Activated naive CD8-positive, alpha-beta T cell (primary cell): ENCODE measurements around the gene ERF.
A peak's percentile ranks its signal among the peaks of the same experiment; 100 is the strongest.

Source experiments
- H3K27ac Mint-ChIP-seq: one replicate; pipeline ENCODE4 v1.8.0; 2021; ENCODE audit warnings: mixed read lengths
- H3K27me3 Mint-ChIP-seq: one replicate; pipeline ENCODE4 v1.8.0; 2021; ENCODE audit warnings: mixed read lengths
- H3K36me3 Mint-ChIP-seq: one replicate; pipeline ENCODE4 v1.8.0; 2021; ENCODE audit warnings: mixed read lengths
- H3K4me1 Mint-ChIP-seq: one replicate; pipeline ENCODE4 v1.8.0; 2021; ENCODE audit warnings: low read depth, mixed read lengths
- H3K4me3 Mint-ChIP-seq: one replicate; pipeline ENCODE4 v1.8.0; 2021; ENCODE audit warnings: mild to moderate bottlenecking, mixed read lengths
- H3K9me3 Mint-ChIP-seq: one replicate; pipeline ENCODE4 v1.8.0; 2021; ENCODE audit warnings: low read depth, mixed read lengths

ERF gene

DNA sequence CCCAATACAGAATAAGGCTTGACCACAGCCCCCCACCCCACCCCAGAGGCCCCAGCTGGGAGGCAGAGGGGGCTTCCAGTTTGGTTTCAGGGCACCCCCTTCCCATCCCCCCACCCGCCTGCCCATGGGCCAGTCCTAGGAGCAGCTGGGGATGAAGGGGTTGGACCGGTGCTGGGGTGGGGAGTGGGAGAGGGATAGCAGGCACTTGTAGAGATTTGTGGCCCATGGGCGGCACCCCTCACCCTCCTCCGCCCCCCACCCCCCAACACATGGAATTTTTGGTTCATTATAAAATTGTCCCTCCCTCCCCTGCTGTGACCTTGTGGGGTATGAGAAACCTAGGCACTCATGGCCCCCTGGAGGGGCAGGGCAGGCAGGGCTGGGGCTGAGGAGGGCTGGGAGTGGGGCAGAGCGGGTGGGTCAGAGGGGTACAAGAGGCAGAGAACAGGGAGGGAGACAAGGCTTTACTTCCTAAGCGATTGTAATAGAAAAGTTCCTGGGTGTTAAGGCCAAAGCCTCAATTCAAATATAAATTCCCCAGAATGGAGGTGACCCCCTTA, 7.2 kb downstream of the ERF start:
- Mint-ChIP-seq H3K36me3 (no peaks in the 10 kb centered on the region), H3K27ac (no peak overlapping the region), H3K9me3 (no peaks in the 10 kb centered on the region), H3K4me1 (peaks cover 38% of the 10 kb centered on the region), H3K4me3 (no peak overlapping the region), H3K27me3 (no peaks in the 10 kb centered on the region)

DNA sequence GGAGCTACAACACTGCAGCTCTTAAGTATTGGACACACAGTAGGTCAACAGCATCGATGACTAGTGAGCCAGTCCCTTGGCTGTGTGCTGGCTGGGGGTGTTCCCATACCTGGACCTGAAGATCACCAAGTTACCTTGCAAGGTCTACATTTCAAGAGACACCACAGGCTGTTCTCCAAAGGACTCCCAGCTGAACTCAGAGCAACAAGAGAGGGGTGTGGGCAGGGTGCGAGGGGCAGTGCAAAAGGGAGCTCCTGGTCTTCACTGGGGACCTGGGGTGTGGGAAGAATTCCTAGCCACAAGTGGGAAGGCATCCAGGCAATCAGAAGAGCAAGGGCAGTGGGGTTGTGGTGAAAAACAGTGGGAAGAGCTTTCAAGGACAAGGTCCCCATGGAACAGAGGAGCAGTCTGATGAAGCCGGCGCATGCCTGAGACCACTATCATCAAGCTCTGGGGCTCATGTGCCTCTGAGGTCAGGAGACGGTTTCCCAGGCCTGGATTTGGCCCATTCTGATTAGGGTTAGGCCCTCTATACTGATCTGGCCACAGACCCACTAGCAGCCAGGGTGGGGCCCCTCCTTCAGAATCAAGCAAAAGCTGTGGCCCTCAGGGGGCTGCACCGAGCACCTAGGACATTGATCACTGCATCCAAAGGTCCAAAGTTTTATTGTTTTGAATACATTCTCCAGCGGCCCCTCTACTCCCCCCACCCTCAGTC, 7.8 kb downstream of the ERF start:
- H3K27me3 Mint-ChIP-seq = no peaks in the 10 kb centered on the region
- peaks cover 36% of the 10 kb centered on the region for H3K4me1 Mint-ChIP-seq
- H3K9me3 Mint-ChIP-seq = no peaks in the 10 kb centered on the region
- H3K27ac Mint-ChIP-seq = peak overlapping the region; percentile 28
- no peaks in the 10 kb centered on the region for H3K36me3 Mint-ChIP-seq
- H3K4me3 Mint-ChIP-seq = no peak overlapping the region

DNA sequence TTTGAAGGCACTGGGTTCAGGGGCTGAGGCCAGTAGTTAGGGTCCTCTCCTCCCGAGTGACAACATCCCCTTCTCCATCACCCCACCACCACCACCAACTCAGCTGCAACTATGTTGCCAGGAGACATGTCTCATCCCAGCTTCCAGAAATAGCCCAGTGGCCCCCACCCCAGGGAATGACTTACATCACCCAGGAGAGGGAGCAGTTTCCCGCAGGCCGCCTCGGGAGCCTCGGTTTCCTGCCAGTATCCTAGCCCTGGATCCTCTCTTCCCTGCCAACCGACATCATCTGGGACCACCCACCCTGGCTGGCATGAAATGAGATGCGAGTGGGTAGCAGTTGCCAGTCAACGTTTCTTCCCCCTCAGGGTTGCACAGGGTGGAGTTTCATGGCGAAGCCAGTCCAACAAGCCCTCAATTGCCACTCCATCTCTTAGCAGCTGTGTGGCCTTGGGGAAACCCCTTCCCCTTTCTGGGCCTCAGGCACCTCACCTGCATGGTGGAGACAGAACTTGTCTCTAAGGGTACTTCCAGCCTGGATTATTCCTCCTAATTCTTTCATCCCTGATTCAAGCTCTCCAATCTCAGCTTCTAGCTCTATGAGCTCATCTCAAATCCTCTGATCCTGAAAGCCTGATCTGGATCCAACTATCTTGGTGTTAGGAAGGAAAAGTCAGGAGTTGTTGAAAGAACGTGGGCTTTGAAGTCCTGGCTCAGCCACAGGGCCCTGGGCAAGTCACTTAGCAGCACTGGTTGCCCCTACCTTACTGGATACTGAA, 8.6 kb downstream of the ERF start:
- no peaks in the 10 kb centered on the region for H3K27me3 Mint-ChIP-seq
- peak overlapping the region; percentile 28 for H3K27ac Mint-ChIP-seq
- no peaks in the 10 kb centered on the region for H3K9me3 Mint-ChIP-seq
- peaks cover 34% of the 10 kb centered on the region for H3K4me1 Mint-ChIP-seq
- H3K36me3 Mint-ChIP-seq = no peaks in the 10 kb centered on the region
- no peak overlapping the region for H3K4me3 Mint-ChIP-seq

DNA sequence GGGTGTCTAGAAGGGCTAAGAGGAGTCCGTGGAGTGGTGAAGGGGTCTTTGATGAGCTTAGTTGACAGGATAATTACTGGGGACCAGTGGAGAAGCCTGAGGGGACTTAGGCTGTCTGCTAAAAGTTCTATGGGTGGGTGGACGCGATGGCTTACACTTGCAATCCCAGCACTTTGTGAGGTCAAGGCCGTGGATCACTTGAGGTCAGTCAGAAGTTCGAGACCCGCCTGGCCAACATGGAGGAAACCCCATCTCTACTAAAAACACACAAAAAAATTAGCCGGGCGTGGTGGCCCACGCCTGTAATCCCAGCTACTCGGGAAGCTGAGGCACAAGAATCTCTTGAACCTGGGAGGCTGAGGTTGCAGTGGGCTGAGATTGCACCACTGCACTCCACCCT, 9.7 kb downstream of the ERF start:
- Mint-ChIP-seq H3K36me3 (no peaks in the 10 kb centered on the region), H3K4me1 (peaks cover 38% of the 10 kb centered on the region)

DNA sequence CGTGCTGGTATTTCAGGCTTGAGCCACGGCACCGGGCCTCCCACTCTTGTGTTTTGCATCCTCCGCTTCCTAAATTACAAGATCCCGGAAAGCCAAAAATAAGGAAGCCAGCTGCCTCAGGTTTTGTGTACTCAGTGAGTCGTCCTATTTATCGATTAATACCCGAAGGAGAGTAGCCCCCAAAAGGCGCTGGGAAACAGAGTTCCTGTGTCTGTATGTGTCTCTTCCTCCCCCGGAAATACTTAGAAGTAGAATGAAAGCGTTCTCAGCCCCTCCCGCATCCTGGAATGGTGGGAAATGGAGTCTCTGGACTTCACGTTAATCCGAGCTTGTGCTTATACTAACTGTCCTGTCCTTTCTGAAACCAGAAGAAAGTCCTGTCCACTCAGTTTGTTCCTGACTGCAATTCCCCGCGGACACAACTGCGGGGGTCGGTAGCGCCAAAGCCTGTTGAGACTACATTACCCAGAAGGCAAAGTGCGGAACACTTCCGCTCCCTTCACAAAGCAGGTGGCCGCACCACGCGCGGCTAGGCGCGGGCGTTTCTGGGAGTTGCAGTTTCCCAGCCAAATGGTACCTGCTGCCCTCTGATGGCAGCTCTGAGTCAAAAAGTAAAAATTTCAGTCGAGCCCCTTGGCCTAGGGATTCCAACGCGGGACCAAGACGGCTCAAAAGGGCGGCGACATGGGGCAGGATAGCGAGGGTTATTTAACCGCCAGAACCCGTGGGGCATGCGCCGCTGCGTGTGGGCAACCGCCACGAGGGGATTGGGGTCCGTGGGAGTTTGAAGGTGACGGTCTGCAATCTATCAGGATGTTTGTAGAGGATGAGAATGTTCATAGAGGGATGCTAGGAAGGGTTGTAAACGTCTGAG, 10.3 kb downstream of the ERF start:
- Mint-ChIP-seq H3K4me1 (peaks cover 40% of the 10 kb centered on the region), H3K27ac (peak overlapping the region; percentile 97), H3K4me3 (peak overlapping the region; percentile 95), H3K9me3 (no peaks in the 10 kb centered on the region), H3K27me3 (no peaks in the 10 kb centered on the region), H3K36me3 (no peaks in the 10 kb centered on the region)

More for the DNA sequence above, 9.7 kb downstream of the ERF start:
- H3K4me3 Mint-ChIP-seq = peak overlapping the region; percentile 95
- no peaks in the 10 kb centered on the region for H3K9me3 Mint-ChIP-seq
- no peaks in the 10 kb centered on the region for H3K27me3 Mint-ChIP-seq
- peak overlapping the region; percentile 97 for H3K27ac Mint-ChIP-seq

DNA sequence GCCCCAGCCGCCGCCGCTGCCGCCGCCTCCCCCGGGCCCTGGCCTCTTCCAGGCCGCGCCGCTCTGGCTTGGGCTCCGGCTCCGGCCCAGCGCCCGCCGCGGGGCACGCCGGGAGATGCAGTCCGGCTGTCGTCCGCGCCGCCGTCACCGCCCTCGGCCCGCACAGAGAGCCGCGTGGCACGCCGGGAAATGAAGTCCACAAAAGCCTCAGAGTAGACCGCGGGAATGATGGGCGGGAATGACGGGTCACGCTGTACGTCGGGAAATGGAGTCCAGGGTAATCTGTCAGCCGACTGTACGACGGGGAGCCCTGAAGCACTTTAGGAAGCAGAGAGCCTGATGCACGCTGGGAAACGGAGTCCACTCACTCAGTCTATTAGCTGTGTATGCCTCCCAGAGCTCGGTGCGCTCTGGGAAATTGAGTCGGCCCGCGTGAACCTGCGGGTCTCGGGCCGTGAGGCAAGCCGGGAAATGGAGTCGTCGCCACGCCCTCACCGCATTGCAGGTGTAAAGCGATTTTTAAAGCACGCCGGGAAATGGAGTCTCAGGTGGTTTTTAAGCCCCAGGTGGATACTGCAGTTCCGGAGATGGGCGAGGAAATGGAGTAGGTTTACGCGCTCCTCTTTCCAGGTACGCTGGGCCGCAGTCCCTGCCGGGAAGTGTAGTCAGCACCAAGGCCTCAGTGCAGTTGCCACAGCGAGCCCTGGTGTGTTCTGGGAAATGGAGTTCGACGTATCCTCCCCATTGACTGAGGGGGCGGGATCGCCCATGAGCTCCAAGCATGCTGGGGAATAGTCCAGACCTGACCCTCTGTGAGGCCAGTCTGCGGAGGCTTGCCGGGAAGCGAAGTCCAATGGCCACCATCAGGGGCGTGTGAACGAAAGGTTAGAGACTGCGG, 12.2 kb downstream of the ERF start, which contains the start of gene GSK3A:
TSS of gene GSK3A (minus strand) at position 91 of the 898 bp plus-strand sequence. CDS start 137 bp downstream, outside the sequence.
- Mint-ChIP-seq H3K4me1 (peaks cover 47% of the 10 kb centered on the region), H3K27me3 (no peaks in the 10 kb centered on the region), H3K36me3 (no peaks in the 10 kb centered on the region), H3K27ac (peak within 1 kb of the TSS; percentile 95), H3K9me3 (no peaks in the 10 kb centered on the region), H3K4me3 (peak within 1 kb of the TSS; percentile 95)

DNA sequence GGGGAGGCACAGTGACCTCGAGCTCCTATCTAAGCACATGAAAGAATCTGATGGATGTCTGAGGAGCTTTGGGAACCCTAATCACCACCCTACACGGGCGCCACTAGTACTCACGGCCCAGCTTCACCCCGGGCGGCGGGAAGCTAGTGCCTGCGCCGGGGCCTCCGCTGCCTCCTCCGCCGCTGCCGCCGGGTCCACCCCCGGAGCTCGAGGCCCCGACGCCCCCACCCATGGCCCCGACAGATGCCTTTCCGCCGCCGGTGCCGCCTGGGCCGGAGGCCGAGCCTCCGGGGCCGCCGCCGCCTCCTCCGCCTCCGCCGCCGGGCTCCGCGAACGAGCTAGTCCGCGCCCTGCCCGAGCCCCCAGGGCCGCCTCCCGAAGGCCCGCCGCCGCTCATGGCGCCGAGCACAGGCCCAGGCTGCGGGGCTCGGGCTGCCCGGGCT, 12.8 kb downstream of the ERF start:
- Mint-ChIP-seq H3K27ac (peak overlapping the region; percentile 86), H3K9me3 (no peaks in the 10 kb centered on the region), H3K4me3 (peak overlapping the region; percentile 91), H3K36me3 (no peaks in the 10 kb centered on the region), H3K27me3 (no peaks in the 10 kb centered on the region), H3K4me1 (peaks cover 47% of the 10 kb centered on the region)

DNA sequence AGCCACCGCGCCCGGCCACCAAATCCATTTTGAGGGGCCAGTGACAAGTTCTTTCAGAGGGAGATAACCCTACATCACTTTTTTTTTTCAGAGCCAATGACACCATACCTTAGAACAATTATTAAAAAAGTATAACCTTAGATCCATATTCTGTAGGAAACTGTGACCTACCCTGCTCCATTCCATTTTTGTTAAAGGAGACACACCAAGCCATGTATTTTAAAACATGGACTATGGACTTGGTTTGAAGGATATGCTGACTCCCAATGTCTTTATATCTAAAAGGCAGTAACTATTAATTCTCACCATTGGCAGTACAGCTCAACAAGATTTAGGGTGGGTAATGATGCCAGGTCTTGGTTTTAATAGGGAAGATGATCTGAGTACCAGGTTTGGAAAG, 13.6 kb downstream of the ERF start:
- no peaks in the 10 kb centered on the region for H3K36me3 Mint-ChIP-seq
- H3K9me3 Mint-ChIP-seq = no peaks in the 10 kb centered on the region
- H3K4me3 Mint-ChIP-seq = peak overlapping the region; percentile 91
- H3K4me1 Mint-ChIP-seq = peaks cover 42% of the 10 kb centered on the region
- peak overlapping the region; percentile 86 for H3K27ac Mint-ChIP-seq
- H3K27me3 Mint-ChIP-seq = no peaks in the 10 kb centered on the region

DNA sequence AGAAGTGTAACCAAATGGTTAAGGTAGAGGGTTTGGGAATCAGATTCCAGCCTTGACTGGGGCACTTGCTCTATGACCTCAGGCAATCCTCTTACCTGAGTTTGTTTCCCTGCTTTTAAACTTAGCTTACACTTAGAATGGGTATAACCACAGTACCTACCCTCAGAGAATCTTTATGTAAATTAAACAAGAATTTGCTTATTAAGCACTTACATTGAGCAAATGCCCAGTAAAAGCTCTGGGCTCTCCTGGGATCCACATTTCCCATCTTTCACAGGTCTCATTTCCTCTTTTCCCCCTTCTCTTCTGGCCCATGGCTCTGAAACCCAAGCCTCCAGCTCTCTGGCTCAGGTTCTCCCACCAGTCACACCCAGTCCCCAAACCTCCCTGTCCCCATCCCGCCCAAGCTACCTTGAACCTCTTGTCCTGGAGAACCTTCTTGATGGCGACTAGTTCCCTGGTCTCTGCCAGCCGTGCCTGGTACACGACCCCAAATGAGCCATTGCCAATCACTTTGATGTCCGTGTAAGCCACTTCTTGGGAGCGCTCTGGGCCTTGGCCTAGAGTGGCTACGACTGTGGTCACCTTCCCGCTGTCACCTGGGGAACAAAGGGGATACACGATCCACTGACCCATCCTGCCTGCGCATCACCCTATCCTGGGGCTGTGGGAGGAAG, 15.2 kb downstream of the ERF start:
- no peaks in the 10 kb centered on the region for H3K36me3 Mint-ChIP-seq
- peak overlapping the region; percentile 84 for H3K27ac Mint-ChIP-seq
- no peaks in the 10 kb centered on the region for H3K9me3 Mint-ChIP-seq
- H3K27me3 Mint-ChIP-seq = no peaks in the 10 kb centered on the region
- H3K4me1 Mint-ChIP-seq = peaks cover 35% of the 10 kb centered on the region
- no peak overlapping the region for H3K4me3 Mint-ChIP-seq

DNA sequence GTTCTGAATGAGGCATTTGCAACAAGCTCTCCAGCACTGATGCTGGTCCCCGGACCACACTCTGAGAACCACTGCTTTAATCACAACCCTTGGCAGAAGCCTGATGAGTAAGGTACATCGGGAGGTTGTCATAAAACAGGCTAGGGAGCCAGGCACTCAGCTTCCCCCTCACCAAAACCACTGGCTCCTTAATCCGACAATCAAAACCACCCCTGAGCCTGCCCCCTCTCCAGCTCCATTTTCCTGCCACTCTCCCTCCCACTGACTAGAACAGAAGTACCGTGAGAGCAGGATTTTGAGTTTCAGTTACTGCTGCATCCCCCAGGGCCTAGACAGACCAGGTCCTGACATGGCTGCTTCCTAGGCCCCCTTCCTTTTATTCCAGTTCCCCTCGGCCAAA, 19.7 kb downstream of the ERF start:
- peaks cover 18% of the 10 kb centered on the region for H3K4me1 Mint-ChIP-seq
- H3K27me3 Mint-ChIP-seq = no peaks in the 10 kb centered on the region
- H3K4me3 Mint-ChIP-seq = no peak overlapping the region
- H3K9me3 Mint-ChIP-seq = no peaks in the 10 kb centered on the region
- no peak overlapping the region for H3K27ac Mint-ChIP-seq
- no peaks in the 10 kb centered on the region for H3K36me3 Mint-ChIP-seq

DNA sequence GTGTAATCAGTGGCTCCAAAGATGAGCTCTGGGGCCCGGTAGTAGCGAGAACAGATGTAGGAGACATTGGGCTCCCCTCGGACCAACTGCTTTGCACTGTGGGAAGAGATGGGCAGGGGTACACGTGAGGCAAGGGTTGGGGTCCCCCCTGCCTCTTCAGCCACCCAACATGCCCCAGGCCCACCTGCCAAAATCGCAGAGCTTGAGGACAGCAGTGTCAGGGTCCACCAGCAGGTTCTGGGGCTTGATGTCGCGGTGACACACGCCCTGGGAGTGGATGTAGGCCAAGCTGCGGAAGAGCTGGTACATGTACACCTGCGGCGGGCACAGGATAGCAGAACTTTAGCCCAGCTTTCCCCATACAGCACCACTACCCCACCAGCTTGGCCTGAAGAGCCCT, 20.6 kb downstream of the ERF start:
- H3K36me3 Mint-ChIP-seq = no peaks in the 10 kb centered on the region
- H3K4me3 Mint-ChIP-seq = no peak overlapping the region

DNA sequence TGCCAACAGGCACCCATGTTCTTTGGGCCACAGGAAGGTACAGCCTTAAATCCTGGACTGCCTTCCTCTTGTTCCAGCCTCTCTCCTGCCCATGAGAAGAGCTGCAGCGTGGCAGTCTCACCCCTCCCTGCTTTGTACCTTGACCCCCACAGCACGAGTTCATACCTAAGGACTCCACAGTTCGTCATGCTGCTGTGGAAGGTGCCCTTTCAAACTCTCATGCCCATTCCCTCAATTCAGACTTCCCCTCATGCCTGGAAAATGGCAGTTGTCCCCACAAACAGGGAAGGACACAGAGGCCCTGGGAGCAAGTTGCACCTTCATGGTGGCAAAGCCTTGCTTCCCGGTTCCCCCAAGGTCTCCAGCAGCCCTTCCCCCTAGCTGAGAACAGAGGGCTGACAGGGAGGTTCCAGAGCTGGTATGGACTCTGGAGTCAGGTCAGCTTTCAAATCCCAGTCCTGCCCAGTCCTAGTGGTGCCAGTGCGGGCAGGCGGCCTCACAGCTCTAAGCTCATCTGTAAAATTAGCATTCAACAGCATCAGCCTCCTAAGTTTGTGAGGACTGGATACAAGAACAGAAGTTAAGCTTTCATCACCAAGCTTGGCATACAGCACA, 21.1 kb downstream of the ERF start:
- Mint-ChIP-seq H3K4me1 (peaks cover 10% of the 10 kb centered on the region), H3K4me3 (no peak overlapping the region), H3K27ac (no peak overlapping the region), H3K9me3 (no peaks in the 10 kb centered on the region), H3K36me3 (no peaks in the 10 kb centered on the region), H3K27me3 (no peaks in the 10 kb centered on the region)

More for the DNA sequence above, 20.6 kb downstream of the ERF start:
- Mint-ChIP-seq H3K4me1 (peaks cover 12% of the 10 kb centered on the region), H3K9me3 (no peaks in the 10 kb centered on the region), H3K27ac (no peak overlapping the region), H3K27me3 (no peaks in the 10 kb centered on the region)

DNA sequence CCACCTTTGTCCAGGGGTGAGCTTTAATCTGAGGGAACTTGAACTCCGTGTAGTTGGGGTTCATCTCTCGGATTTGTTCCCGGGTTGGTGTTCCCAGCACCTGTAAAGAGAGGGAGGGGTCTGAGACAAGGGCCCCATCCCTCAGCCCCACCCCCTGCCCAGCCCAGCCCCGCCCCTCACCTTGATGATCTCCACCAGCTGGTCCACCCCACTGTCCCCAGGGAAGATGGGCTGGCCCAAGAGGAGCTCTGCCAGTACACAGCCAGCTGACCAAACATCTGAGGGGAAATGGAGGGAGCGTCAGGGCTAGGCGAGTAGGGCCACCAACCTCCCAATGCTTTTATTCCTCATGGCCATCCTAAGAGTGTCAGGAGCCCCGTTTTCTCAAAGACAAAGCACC, 21.8 kb downstream of the ERF start:
- H3K27ac Mint-ChIP-seq = no peak overlapping the region
- no peaks in the 10 kb centered on the region for H3K9me3 Mint-ChIP-seq
- H3K4me1 Mint-ChIP-seq = peaks cover 12% of the 10 kb centered on the region
- no peaks in the 10 kb centered on the region for H3K36me3 Mint-ChIP-seq
- no peak overlapping the region for H3K4me3 Mint-ChIP-seq
- no peaks in the 10 kb centered on the region for H3K27me3 Mint-ChIP-seq
